ENCODE results near the gene NGRN.

- TF ChIP-seq POLR2A (IDR thresholded peaks at IDR 0.05) (no peak), CTCF (IDR thresholded peaks at IDR 0.05) (no peak), POLR2AphosphoS5 (IDR thresholded peaks at IDR 0.05) (no peak)
Observed at GRCh38 chr15:90230610-90231009, 34.9 kb upstream of the NGRN start.
